ENCODE results near the gene ARRDC4.

ARRDC4 gene

DNA sequence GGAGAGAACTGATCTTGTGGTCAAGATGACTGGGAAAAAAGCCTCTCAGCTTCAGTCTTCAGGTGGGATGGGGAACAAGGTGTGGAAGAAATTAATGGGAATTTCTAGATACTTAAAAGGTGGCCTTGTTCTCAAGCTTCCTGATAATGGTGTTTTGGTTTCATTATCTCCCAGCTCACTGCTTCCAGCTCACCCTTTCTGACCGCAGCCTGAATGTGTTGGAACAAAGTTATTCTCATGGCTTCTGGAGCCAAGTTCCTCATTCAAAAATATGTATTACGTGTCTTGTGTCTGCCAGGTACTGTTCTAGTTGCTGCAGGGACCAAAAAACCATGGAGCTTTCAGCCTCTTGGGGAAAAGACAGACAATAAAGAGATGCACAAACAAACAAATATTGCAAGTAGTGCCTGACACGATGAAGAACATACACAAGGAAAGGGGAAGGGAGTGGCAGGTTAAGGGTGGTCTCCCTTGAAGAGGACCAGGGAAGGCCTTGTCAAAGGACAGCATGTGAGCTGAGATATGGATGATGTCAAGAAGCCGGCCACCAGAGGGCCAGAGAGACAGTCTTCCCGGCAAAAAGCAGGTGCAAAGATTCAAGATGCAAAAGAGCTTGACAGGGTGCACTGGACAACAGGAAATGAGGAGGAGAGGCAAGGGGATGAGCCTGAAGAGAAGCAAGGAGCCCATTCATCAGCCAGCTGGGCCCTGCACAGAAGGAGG, 35.5 kb downstream of the ARRDC4 start:
- DNase-seq (no peak), ATAC-seq (replicated peaks) (peak; percentile 41 to 53)
- H3K27ac Mint-ChIP-seq: no peak overlapping the region
- no peaks in the 10 kb centered on the region for H3K36me3 Mint-ChIP-seq
- H3K9me3 Mint-ChIP-seq: no peaks in the 10 kb centered on the region
- peaks cover 0 to 6% of the 10 kb centered on the region in 2 donors for H3K27me3 Mint-ChIP-seq
- H3K4me1 Mint-ChIP-seq: peaks cover 11 to 12% of the 10 kb centered on the region in 2 donors
- no peak overlapping the region for H3K4me3 Mint-ChIP-seq

DNA sequence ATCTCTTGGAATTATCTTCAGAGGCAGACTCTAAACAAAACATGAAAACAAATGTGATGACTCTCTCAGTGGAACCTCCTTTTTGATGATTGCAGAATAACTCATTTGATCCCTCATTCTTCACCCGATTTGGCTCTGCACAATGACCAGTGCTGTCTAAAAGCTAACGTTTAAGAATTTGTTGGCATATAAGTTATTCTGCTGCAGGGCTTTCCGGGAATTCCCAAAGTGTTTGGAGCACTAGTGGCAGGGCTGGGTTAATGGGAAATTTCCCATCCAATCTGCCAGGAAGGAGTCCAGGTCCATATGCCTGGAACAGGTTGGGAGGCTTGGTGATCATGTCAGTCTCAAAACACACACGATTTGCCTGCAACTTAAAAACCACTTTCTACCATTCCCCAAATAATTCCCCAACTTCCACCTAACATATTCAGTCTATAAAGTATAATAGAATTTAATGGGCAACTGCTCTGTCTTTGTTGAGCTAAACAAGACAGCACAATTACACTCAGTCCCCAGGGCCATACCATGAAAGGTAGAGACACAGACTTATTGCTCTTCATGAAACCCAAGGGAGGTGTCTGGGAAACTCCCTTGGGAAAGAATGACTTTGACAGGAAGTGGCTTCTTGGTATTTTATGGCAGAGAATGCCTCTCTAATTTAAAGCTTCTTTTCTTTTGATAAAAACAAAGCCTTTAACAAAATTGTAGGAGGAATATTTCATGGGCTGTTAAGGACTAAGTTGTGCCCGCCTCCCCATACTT, 38.0 kb downstream of the ARRDC4 start:
- DNase-seq (no peak), ATAC-seq (replicated peaks) (peak; percentile 61 to 63)
- Mint-ChIP-seq H3K4me3 (no peak overlapping the region), H3K36me3 (no peaks in the 10 kb centered on the region), H3K4me1 (peaks cover 11 to 12% of the 10 kb centered on the region in 2 donors), H3K27me3 (no peaks in the 10 kb centered on the region), H3K27ac (no peak overlapping the region), H3K9me3 (no peaks in the 10 kb centered on the region)

DNA sequence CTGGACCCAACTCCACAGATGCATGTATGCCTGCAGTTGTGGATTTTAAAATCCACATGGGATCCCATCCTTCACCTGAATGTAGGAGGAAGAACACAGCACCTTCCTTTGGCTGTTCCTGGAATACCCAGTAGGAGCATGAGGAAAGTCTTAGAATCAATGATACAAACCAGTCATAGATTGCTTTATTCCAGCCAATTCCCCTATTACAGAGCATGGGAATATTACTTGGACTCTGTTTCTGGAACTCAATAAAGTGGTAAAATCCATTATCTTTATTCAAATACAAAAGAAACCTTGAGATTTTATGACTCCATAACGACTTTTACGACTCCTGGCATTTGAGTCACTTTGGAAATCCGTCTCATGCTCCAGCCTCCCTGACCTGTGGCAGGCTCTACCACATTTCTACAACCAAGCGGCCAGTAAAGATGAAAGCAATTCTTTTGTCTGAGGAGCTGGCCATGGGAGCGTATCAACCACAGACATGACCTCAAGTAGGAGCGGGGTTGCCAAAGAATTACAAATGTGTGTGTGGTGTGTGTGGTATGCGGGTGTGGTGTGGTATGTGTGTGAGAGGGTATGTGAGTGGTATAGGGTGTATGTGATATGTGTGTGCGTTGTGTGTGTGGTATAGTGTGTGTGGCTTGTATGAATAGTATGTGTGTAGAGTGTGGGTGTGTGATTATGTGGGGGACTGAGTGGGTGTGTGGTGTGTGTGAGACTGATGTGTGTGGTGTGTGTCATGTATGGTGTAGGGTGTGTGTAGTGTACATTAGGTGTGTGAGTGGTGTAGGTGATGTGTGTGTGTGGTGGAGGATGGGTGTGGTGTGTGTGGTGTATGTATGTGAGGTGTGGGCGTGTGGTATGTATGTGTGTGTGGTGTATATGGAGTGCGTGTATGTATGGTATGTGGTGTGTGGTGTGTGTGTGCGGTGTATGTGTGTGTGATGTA, 40.0 kb downstream of the ARRDC4 start:
- ATAC-seq (replicated peaks) (peak in 1 of 2 donors; percentile 23), DNase-seq (no peak)
- no peaks in the 10 kb centered on the region for H3K27me3 Mint-ChIP-seq
- H3K9me3 Mint-ChIP-seq: no peaks in the 10 kb centered on the region
- no peak overlapping the region for H3K27ac Mint-ChIP-seq
- no peak overlapping the region for H3K4me3 Mint-ChIP-seq
- H3K36me3 Mint-ChIP-seq: no peaks in the 10 kb centered on the region
- H3K4me1 Mint-ChIP-seq: peaks cover 7 to 11% of the 10 kb centered on the region in 2 donors

DNA sequence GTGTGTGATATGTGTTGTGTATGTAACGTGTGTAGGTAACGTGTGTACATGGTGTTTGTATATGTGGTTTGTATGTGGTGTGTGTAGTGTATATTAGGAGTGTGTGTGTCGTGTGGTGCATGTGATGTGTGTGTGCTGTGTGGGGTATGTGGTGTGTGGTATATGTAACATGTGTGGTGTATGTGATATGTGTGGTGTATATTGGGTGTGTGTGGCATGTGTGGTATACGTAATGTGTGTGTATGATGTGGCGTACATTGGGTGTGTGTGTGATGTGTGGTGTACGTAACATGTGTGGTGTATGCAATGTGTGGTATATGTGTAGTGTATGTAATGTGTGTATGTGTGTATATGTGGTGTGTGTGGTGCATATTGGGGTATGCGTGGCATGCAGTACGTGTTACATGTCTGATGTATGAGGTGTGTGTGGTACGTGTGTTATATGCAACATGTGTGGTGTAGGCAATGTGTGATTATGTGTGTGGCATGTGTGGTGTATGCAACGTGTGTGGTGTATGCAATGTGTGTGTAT, 41.2 kb downstream of the ARRDC4 start:
- Mint-ChIP-seq H3K36me3 (no peaks in the 10 kb centered on the region), H3K27me3 (no peaks in the 10 kb centered on the region), H3K4me1 (no peaks in the 10 kb centered on the region), H3K9me3 (no peaks in the 10 kb centered on the region), H3K27ac (no peak overlapping the region), H3K4me3 (no peak overlapping the region)
- ATAC-seq (replicated peaks) (no peak), DNase-seq (no peak)

DNA sequence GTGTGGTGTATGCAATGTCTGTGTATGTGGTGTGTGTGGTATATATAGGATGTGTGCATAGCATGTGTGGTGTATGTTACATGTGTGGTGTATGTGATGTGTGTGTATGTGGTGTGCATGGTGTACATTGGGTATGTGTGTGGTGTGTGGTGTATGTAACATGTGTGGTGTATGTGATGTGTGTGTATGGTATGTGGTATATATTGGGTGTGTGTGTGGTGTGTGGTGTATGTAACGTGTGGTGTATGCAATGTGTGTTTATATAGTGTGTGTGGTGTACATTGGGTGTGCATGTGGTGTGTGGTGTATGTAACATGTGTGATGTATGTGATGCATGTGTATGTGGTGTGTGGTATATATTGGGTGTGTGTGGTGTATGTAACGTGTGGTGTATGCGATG, 41.9 kb downstream of the ARRDC4 start:
- no peaks in the 10 kb centered on the region for H3K9me3 Mint-ChIP-seq
- no peak overlapping the region for H3K27ac Mint-ChIP-seq
- ATAC-seq (replicated peaks): no peak
- H3K4me3 Mint-ChIP-seq: no peak overlapping the region
- H3K4me1 Mint-ChIP-seq: no peaks in the 10 kb centered on the region
- no peaks in the 10 kb centered on the region for H3K27me3 Mint-ChIP-seq
- DNase-seq: no peak
- H3K36me3 Mint-ChIP-seq: no peaks in the 10 kb centered on the region

DNA sequence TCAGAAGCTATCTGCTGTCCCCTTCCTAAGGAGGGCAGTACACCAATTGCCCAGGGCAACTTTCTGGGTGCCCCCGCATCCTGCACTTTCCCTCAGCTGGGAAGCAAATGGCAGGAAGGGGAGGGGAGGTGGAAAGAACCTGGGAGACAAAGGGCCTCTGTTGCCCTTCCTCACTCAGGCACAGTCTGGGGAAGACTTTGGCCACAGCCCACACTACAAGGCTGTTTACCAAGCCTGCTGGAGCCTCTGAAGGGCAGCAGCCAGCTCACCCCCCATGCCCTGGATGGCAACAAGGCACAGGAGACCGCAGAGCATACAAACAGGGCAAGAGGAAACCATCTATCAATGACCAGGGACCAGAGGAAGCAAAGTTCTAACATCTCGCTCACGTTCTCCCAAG, 42.4 kb downstream of the ARRDC4 start:
- Mint-ChIP-seq H3K27ac (no peak overlapping the region), H3K27me3 (no peaks in the 10 kb centered on the region), H3K4me1 (no peaks in the 10 kb centered on the region), H3K36me3 (no peaks in the 10 kb centered on the region), H3K9me3 (no peaks in the 10 kb centered on the region), H3K4me3 (no peak overlapping the region)
- no peak for ATAC-seq (replicated peaks)
- no peak for DNase-seq

DNA sequence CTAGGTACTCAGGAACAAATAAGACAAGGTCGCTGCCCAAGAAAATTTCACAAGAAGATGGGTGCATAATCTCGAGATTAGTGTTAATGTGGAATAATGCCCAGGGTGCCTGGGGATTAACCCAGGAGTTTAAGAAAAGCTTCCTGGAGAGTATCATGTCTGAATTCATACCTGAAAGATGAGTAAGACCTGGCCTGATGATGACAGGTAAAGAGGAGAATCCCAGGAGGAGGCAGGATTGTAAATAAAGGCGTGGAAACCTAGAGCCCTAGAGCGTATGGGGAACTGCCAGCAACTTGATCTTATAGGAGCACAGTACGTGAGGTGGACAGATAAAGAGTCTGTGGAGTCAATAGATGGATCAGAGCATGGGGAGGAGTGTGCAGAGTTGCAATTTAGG, 43.0 kb downstream of the ARRDC4 start:
- no peak for DNase-seq
- Mint-ChIP-seq H3K27ac (no peak overlapping the region), H3K4me1 (no peaks in the 10 kb centered on the region), H3K36me3 (no peaks in the 10 kb centered on the region), H3K4me3 (no peak overlapping the region), H3K9me3 (no peaks in the 10 kb centered on the region), H3K27me3 (no peaks in the 10 kb centered on the region)
- no peak for ATAC-seq (replicated peaks)

DNA sequence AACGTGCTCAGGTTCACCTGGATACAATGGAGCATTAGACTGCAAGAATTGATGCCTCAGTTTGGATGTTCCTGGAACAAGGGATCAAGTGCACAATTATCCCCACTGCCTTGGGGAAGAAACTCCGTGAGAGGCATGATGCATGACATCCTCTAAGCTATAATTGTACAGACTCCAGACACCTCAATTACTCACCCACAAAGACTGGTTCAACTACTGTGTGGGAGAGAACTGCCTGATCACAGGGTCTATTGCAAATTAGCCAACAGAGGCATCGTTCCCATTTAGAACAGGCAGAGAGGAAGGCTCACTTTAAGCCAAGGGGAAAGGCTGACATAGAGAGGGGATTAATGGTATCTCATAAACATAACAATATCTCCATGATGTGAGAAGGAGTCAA, 43.5 kb downstream of the ARRDC4 start:
- H3K27ac Mint-ChIP-seq: no peak overlapping the region
- no peaks in the 10 kb centered on the region for H3K9me3 Mint-ChIP-seq
- no peaks in the 10 kb centered on the region for H3K36me3 Mint-ChIP-seq
- ATAC-seq (replicated peaks) (no peak), DNase-seq (no peak)
- H3K27me3 Mint-ChIP-seq: no peaks in the 10 kb centered on the region
- no peaks in the 10 kb centered on the region for H3K4me1 Mint-ChIP-seq
- H3K4me3 Mint-ChIP-seq: no peak overlapping the region

DNA sequence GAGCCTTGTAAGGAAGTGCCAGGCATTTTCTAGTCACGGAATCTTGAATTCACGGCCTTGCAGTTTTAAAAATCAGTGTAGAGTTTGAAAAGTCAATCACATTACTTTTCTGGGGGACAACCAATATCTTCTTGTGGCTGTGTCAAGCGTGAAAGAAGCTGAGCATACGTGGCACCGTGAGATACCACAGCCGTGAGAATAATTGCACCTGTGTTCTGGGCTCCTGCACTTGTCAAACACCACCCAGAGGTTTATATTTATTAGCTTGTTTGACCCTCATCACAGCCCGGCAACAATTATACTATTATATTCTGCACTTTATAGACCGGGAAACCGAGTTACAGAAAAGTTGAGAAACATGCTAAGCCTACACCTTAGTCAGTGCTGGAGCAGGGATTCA, 45.2 kb downstream of the ARRDC4 start:
- Mint-ChIP-seq H3K27me3 (no peaks in the 10 kb centered on the region), H3K27ac (no peak overlapping the region), H3K4me1 (peaks cover 5 to 10% of the 10 kb centered on the region in 2 donors), H3K36me3 (no peaks in the 10 kb centered on the region), H3K4me3 (no peak overlapping the region), H3K9me3 (no peaks in the 10 kb centered on the region)
- DNase-seq (no peak), ATAC-seq (replicated peaks) (no peak)

DNA sequence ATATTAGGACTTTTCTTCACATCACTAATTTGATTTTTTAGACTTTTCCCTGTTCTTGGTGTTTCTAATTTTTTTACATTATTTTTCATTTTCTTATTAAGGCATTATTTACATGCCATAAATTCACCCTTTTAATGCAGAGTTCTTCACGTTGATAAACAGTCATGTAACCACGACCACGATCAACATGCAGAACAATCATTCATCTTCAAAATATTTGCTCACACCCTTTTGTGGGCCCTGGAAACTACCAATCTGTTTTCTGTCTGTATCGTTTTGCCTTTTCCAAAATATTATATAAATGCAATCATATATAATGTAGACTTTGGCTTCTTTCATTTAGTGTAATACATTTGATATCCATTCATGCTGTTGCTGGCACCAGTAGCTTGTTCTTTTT, 48.7 kb downstream of the ARRDC4 start:
- Mint-ChIP-seq H3K4me3 (peak overlapping the region in 1 of 2 donors; percentile 7), H3K27me3 (peaks cover 6 to 9% of the 10 kb centered on the region in 2 donors), H3K27ac (no peak overlapping the region), H3K4me1 (peaks cover 10 to 18% of the 10 kb centered on the region in 2 donors), H3K9me3 (no peaks in the 10 kb centered on the region), H3K36me3 (no peaks in the 10 kb centered on the region)
- ATAC-seq (replicated peaks): no peak
- DNase-seq: no peak

DNA sequence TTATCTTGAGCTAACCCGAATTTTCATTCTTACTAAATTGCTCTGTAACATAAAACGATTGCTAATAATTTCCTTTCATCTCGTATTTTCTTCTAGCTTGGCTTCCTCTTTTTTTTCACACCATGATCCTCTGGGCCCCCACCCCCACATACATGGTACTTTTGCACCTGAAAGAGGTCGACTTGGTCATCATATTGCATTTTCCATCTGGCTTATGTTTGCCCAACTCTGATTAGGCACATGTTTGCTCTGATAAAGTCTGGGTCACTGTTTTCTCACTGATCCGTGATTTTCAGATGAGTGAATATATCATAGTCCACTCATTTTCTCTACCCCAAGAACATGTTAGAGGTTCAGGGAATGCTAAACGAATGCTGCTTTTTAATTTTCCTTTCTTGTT, 49.5 kb downstream of the ARRDC4 start:
- ATAC-seq (replicated peaks): peak; percentile 72 to 80
- Mint-ChIP-seq H3K4me1 (peaks cover 10 to 18% of the 10 kb centered on the region in 2 donors), H3K9me3 (no peaks in the 10 kb centered on the region), H3K27ac (no peak overlapping the region), H3K36me3 (no peaks in the 10 kb centered on the region), H3K4me3 (peak overlapping the region in 1 of 2 donors; percentile 7), H3K27me3 (peaks cover 6 to 9% of the 10 kb centered on the region in 2 donors)
- no peak for DNase-seq

DNA sequence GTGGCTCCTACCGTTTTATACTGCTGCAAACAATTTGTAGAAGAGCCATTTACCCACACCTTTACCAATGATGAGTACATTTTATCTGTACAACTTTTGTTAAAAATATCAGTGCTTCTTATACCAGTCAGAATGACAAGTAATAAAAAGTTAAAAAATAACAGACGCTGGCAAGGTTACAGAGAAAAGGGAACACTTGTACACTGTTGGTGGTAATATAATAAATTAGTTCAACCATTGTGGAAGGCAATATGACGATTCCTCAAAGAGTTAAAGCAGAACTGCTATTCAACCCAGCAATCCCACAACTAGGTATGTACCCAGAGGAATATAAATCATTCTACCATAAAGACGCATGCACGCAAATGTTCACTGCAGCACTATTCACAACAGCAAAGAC, 51.9 kb downstream of the ARRDC4 start:
- no peak overlapping the region for H3K4me3 Mint-ChIP-seq
- no peak overlapping the region for H3K27ac Mint-ChIP-seq
- H3K36me3 Mint-ChIP-seq: no peaks in the 10 kb centered on the region
- no peak for DNase-seq
- no peaks in the 10 kb centered on the region for H3K9me3 Mint-ChIP-seq
- peaks cover 10 to 18% of the 10 kb centered on the region in 2 donors for H3K4me1 Mint-ChIP-seq
- ATAC-seq (replicated peaks): no peak
- peaks cover 6 to 9% of the 10 kb centered on the region in 2 donors for H3K27me3 Mint-ChIP-seq

DNA sequence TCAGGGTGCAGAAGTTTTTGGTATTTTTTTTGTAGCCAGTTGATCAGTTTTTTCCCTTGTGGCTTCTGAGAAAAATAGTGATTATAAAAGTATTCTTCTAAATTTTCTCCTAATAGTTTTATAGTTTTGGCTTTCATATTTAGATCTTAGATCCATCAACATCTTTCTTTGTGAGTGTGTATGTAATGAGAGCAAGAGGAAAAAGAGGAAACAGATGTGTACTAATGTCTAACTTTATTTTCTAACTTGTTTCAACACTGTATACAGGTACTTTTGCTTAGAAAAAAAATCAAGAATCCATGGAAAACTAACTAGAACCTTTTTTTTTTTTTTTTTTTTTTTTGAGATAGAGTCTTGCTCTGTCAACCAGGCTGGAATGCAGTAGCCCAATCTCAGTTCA, 53.1 kb downstream of the ARRDC4 start:
- ATAC-seq (replicated peaks) (no peak), DNase-seq (no peak)
- Mint-ChIP-seq H3K36me3 (no peaks in the 10 kb centered on the region), H3K27me3 (peaks cover 6 to 9% of the 10 kb centered on the region in 2 donors), H3K4me3 (no peak overlapping the region), H3K9me3 (no peaks in the 10 kb centered on the region), H3K27ac (no peak overlapping the region), H3K4me1 (peaks cover 10 to 18% of the 10 kb centered on the region in 2 donors)

Data from stimulated activated naive B cell treated with anti-CD40 and anti-IgM and Interleukin-4, amounts not matched to agents 10 μg/mL and 1 μg/mL and 100 μg/mL, for 72 hours (primary cell).